Measurements from ENCODE around the gene SUSD5. TPM values are rescaled to one million over a fixed set of nuclear protein-coding genes. Genes with fewer than 3 reads are reported as not detected.
"Not testable (repeated sequence)": the region's sequence is repeated elsewhere in the genome, so short reads cannot be mapped to it uniquely, and the experiment has no call there.

SUSD5 gene
- total and polyA plus RNA-seq, 12 donors: 0.16 to 2.0 (median 1.1) TPM

DNA sequence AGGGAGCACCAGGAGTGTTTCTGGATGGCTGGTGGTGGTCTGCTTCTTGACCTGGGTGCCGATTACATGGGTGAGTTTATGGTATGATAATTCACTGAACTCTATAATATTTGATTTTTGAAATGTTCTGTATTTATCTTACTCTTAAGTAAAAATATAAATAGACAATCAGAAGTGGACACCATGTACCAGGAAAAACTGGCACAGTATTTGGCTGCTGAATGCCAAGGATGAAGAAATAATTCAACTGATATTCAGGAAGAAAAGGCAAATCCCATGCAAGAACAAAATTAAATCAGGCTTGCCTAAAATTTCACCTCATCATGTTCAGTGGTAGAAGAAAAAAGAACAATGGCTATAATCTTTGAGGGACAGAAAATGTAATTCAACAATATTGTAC lies 53.2 kb downstream of the SUSD5 start:
- no peak overlapping the region for H3K27ac ChIP-seq
- 67 to 93% (median 85%) methylated on average over 1 of the region's 1 CpG for WGBS, 4 donors
- intact Hi-C loops (cut with DNase I): no loop called here
- no peak overlapping the region for H3K4me3 ChIP-seq
- TF ChIP-seq POLR2A (IDR thresholded peaks at IDR 0.05) (no peak), CTCF (IDR thresholded peaks at IDR 0.05) (no peak)
- no peaks in the 10 kb centered on the region for H3K4me1 ChIP-seq (replicated peaks in 1 of 2)
- H3K9me3 ChIP-seq (replicated peaks in 1 of 3): no peaks in the 10 kb centered on the region
- no peaks in the 10 kb centered on the region for H3K36me3 ChIP-seq (replicated peaks in 1 of 2)
- H3K27me3 ChIP-seq: no peaks in the 10 kb centered on the region
- no peak for DNase-seq

GRCh38 chr3:33162621-33163020 lies 56.0 kb downstream of the SUSD5 start:
- H3K27me3 ChIP-seq; H3K27ac ChIP-seq; H3K36me3 ChIP-seq (replicated peaks in 1 of 2); H3K9me3 ChIP-seq (replicated peaks in 1 of 3); H3K4me1 ChIP-seq (replicated peaks in 1 of 2); DNase-seq; intact Hi-C loops (cut with DNase I); H3K4me3 ChIP-seq: not testable (repeated sequence)
- WGBS, 4 donors: 80 to 89% (median 81%) methylated on average over 5 of the region's 5 CpGs

GRCh38 chr3:33159981-33160380 lies 58.6 kb downstream of the SUSD5 start:
- no peak for DNase-seq
- Histone ChIP-seq H3K36me3 (replicated peaks in 1 of 2) (no peaks in the 10 kb centered on the region), H3K4me1 (replicated peaks in 1 of 2) (no peaks in the 10 kb centered on the region), H3K27ac (no peak overlapping the region), H3K9me3 (replicated peaks in 1 of 3) (no peaks in the 10 kb centered on the region), H3K27me3 (no peaks in the 10 kb centered on the region), H3K4me3 (no peak overlapping the region)
- no peak for TF ChIP-seq CTCF (IDR thresholded peaks at IDR 0.05)
- TF ChIP-seq POLR2A (IDR thresholded peaks at IDR 0.05): no peak
- intact Hi-C loops (cut with DNase I): no loop called here
- 62 to 74% (median 73%) methylated on average over 3 of the region's 3 CpGs for WGBS, 4 donors

DNA sequence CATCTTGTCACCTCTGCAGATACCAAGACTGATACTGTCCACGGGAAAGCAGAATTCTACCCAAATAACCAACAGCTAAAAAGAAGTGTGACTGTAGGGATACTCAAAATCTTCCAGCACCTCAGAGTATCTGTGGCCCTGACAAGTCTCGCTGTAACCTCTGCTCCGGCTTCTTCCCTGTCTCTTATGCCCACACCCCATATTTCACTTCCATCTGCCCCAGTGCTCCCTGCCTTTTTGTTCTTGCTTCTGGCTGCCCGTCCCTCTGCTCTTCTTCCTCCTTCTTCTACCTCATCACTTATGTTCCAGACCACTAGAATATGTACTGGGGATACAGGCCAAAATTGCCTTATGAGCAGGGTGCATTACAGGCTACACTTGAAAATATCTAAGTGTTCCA lies 59.4 kb downstream of the SUSD5 start:
- DNase-seq: no peak
- no peaks in the 10 kb centered on the region for H3K27me3 ChIP-seq
- intact Hi-C loops (cut with DNase I): no loop called here
- WGBS, 4 donors: 72 to 87% (median 81%) methylated on average over 4 of the region's 4 CpGs
- no peaks in the 10 kb centered on the region for H3K9me3 ChIP-seq (replicated peaks in 1 of 3)
- no peak overlapping the region for H3K27ac ChIP-seq
- no peak overlapping the region for H3K4me3 ChIP-seq
- TF ChIP-seq POLR2A (IDR thresholded peaks at IDR 0.05): no peak
- TF ChIP-seq CTCF (IDR thresholded peaks at IDR 0.05): no peak
- H3K4me1 ChIP-seq (replicated peaks in 1 of 2): no peaks in the 10 kb centered on the region
- no peaks in the 10 kb centered on the region for H3K36me3 ChIP-seq (replicated peaks in 1 of 2)

DNA sequence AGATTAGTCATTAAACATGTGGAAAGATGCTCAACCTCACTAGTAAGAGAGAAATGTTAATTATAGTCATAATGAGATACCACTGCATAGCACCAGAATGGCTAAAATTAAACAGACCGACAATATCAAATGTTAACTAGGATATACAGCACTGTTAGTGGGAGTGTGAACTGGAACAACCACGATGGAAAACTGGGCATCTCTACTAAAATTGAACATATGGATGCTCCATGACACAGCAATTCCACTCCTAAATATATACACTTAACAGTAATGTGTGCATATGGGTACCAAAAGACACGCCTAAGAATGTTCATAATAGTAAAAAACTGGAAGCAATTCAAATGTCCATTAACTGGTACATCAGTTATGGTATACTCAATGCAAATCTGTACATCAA lies 63.3 kb downstream of the SUSD5 start:
- H3K4me3 ChIP-seq: no peak overlapping the region
- intact Hi-C loops (cut with DNase I): no loop called here
- H3K27ac ChIP-seq: no peak overlapping the region
- no peak for DNase-seq
- no peaks in the 10 kb centered on the region for H3K27me3 ChIP-seq
- no peaks in the 10 kb centered on the region for H3K4me1 ChIP-seq (replicated peaks in 1 of 2)
- no peak for TF ChIP-seq CTCF (IDR thresholded peaks at IDR 0.05)
- TF ChIP-seq POLR2A (IDR thresholded peaks at IDR 0.05): no peak
- 72 to 84% (median 81%) methylated on average over 3 of the region's 3 CpGs for WGBS, 4 donors
- no peaks in the 10 kb centered on the region for H3K9me3 ChIP-seq (replicated peaks in 1 of 3)
- no peaks in the 10 kb centered on the region for H3K36me3 ChIP-seq (replicated peaks in 1 of 2)

All from adrenal gland (tissue), 12 donors.